Measurements from ENCODE around the gene PRF1. TPM values are rescaled to one million over a fixed set of nuclear protein-coding genes. Genes with fewer than 3 reads are reported as not detected.

PRF1 gene
- total RNA-seq, 4 donors from 2014 or later = 1.4 to 3.5 (median 2.9) TPM

DNA sequence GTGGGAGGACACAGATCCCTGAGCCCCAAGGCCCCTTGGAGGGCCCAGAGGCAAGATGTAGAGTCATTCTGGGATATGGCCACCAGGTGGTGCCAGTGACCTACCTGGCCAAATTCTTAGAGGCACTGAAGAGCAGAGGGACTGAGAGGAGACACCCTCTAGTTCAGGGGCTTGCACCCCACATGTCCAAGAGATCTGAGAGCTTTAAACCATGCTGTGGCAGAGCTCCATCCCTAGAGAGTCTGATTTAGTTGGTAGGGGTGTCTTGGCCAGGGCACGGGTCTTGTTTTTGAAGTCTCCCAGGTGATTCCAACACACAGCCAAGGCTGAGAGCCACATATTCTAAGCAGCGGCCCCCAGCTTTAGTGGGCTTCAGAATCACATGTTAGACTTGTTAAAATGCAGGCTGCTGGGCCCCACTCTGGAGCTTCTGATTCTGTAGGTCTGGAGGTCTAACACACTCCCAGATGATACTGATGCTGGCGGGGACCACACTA lies 52.5 kb downstream of the PRF1 start:
- Histone ChIP-seq H3K36me3 (no peaks in the 10 kb centered on the region), H3K27ac (no peak overlapping the region), H3K27me3 (no peaks in the 10 kb centered on the region), H3K4me3 (replicated peaks in 1 of 3) (no peak overlapping the region), H3K9me3 (no peaks in the 10 kb centered on the region), H3K4me1 (peaks cover 5 to 16% of the 10 kb centered on the region in 2 donors)
- peak; percentile 69 to 76 for DNase-seq
- WGBS, 2 donors = 57 to 82% methylated on average over 2 to 3 of the region's 3 CpGs
- intact Hi-C loops (cut with DNase I) = loop anchor here (2.0 to 10.0 kb wide), 3 partner anchors 209 to 665 kb away; partner anchors contain the start of gene UNC5B
- TF ChIP-seq POLR2A (IDR thresholded peaks at IDR 0.05) = no peak
- TF ChIP-seq, protein P1, sequence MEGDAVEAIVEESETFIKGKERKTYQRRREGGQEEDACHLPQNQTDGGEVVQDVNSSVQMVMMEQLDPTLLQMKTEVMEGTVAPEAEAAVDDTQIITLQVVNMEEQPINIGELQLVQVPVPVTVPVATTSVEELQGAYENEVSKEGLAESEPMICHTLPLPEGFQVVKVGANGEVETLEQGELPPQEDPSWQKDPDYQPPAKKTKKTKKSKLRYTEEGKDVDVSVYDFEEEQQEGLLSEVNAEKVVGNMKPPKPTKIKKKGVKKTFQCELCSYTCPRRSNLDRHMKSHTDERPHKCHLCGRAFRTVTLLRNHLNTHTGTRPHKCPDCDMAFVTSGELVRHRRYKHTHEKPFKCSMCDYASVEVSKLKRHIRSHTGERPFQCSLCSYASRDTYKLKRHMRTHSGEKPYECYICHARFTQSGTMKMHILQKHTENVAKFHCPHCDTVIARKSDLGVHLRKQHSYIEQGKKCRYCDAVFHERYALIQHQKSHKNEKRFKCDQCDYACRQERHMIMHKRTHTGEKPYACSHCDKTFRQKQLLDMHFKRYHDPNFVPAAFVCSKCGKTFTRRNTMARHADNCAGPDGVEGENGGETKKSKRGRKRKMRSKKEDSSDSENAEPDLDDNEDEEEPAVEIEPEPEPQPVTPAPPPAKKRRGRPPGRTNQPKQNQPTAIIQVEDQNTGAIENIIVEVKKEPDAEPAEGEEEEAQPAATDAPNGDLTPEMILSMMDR (IDR thresholded peaks at IDR 0.05) = peak; percentile 80 to 95 (median 88)

GRCh38 chr10:70549351-70549961 lies 53.1 kb downstream of the PRF1 start:
- intact Hi-C loops (cut with DNase I) = loop anchor here (2.0 to 10.0 kb wide), 3 partner anchors 209 to 665 kb away; partner anchors contain the start of gene UNC5B
- H3K27ac ChIP-seq = no peak overlapping the region
- H3K4me3 ChIP-seq (replicated peaks in 1 of 3) = no peak overlapping the region
- TF ChIP-seq, protein P1 (IDR thresholded peaks at IDR 0.05) = no peak
- no peak for TF ChIP-seq POLR2A (IDR thresholded peaks at IDR 0.05)
- no peaks in the 10 kb centered on the region for H3K36me3 ChIP-seq
- WGBS, 2 donors = 86 to 89% methylated on average over 9 to 12 of the region's 12 CpGs
- no peak for DNase-seq
- peaks cover 5 to 16% of the 10 kb centered on the region in 2 donors for H3K4me1 ChIP-seq
- H3K27me3 ChIP-seq = no peaks in the 10 kb centered on the region
- H3K9me3 ChIP-seq = no peaks in the 10 kb centered on the region

Other genes with a start within 250 kb of the PRF1 start
- gene LRRC20, start 220.1 kb downstream of the PRF1 start, total RNA-seq = 10 to 100 TPM in 2 of 4 donors, 1 to 10 TPM in 2; 2.5 to 20.5 (median 8.7) TPM
- 10 to 100 TPM; 55.6 to 71.2 (median 67.6) TPM for gene EIF4EBP2, start 198.6 kb downstream of the PRF1 start, total RNA-seq
- gene NODAL, start 161.1 kb downstream of the PRF1 start, total RNA-seq = not detected
- 10 to 100 TPM; 10.7 to 28.2 (median 14.0) TPM for gene PALD1, start 124.0 kb downstream of the PRF1 start, total RNA-seq
- gene ADAMTS14, start 69.8 kb upstream of the PRF1 start, total RNA-seq = not detected
- gene TBATA, start 182.6 kb upstream of the PRF1 start, total RNA-seq = not detected
- gene SGPL1, start 213.2 kb upstream of the PRF1 start, total RNA-seq = 10 to 100 TPM; 40.6 to 64.4 (median 46.1) TPM

Measured in thyroid gland (tissue), 4 donors.